SK-N-SH (cell line): ENCODE data around the gene ADAP1. TPM values are rescaled to one million over a fixed set of nuclear protein-coding genes. Genes with fewer than 3 reads are reported as not detected.

Experiments
- CTCF ChIA-PET: fragments of 300-600, 350-600 bp; formaldehyde crosslinking; extraction: SDS; loops from one replicate; lab custom pipeline; 2021; lab: Yijun Ruan, JAX
- POLR2A ChIA-PET: fragments of 350-600 bp; sonication (Branson Sonifier 250); formaldehyde crosslinking; extraction: SDS; loops from one replicate; lab custom pipeline; 2020; ENCODE audit warnings: antibody characterized with exemption, inconsistent platforms; lab: Yijun Ruan, JAX
- DNase-seq: peaks from one replicate; pipeline ENCODE4 v3.0.0; 2012
- H2AFZ ChIP-seq: fragments of 200-600 bp; sonication (generic); 2 replicates; pipeline ENCODE4 v1.8.1; 2016; ENCODE audit warnings: antibody characterized with exemption, mild to moderate bottlenecking, low read depth
- H3F3A ChIP-seq: fragments of 200-600 bp; sonication (generic); replicated peaks from 2 replicates; pipeline ENCODE3; 2016; ENCODE audit warnings: antibody characterized with exemption, mild to moderate bottlenecking; ENCODE audit not compliant: insufficient read depth
- H3K27ac ChIP-seq, 2 experiments: fragments of 200-500 bp in 1 of 2; fragments of 200-600 bp in 1 of 2; sonication (Bioruptor generic) in 1 of 2; sonication (generic), shearing (Covaris generic) in 1 of 2; 2 replicates each; pipeline versions ENCODE4 v1.5.1 to v1.6.1; 2014 to 2016; ENCODE audit warnings: low read depth in 2 of 2, inconsistent platforms in 1 of 2, low read length in 1 of 2, mild to moderate bottlenecking in 1 of 2, mixed read lengths in 1 of 2
- H3K27me3 ChIP-seq: fragments of 200-600 bp; sonication (generic), shearing (Covaris generic); 2 replicates; pipeline ENCODE4 v1.6.1; 2016; ENCODE audit warnings: mixed run types; ENCODE audit not compliant: insufficient read depth
- H3K36me3 ChIP-seq, 2 experiments: fragments of 200-500 bp in 1 of 2; fragments of 200-600 bp in 1 of 2; sonication (Bioruptor generic) in 1 of 2; sonication (generic) in 1 of 2; replicated peaks in 1 of 2; 2 replicates each; pipeline versions ENCODE3 to v1.5.1; 2014 to 2016; ENCODE audit warnings: low read length in 1 of 2, mild to moderate bottlenecking in 1 of 2; ENCODE audit not compliant: insufficient read depth in 2 of 2, control insufficient read depth in 1 of 2
- H3K4me1 ChIP-seq, 2 experiments: fragments of 200-500 bp in 1 of 2; fragments of 200-600 bp in 1 of 2; sonication (Bioruptor generic) in 1 of 2; sonication (generic), shearing (Covaris generic) in 1 of 2; 2 replicates each; pipeline versions ENCODE4 v1.5.1 to v1.6.1; 2014 to 2016; ENCODE audit warnings: low read depth in 1 of 2, low read length in 1 of 2, mixed run types in 1 of 2; ENCODE audit not compliant: insufficient read depth in 2 of 2, control insufficient read depth in 1 of 2
- H3K4me2 ChIP-seq: fragments of 200-600 bp; sonication (generic), shearing (Covaris generic); 2 replicates; pipeline ENCODE4 v1.6.1; 2017; ENCODE audit warnings: mixed run types
- H3K4me3 ChIP-seq, 2 experiments: fragments of 200-500 bp in 1 of 2; fragments of 200-600 bp in 1 of 2; sonication (Bioruptor generic) in 1 of 2; sonication (generic), shearing (Covaris generic) in 1 of 2; 2 replicates each; pipeline versions ENCODE4 v1.5.1 to v1.8.1; 2014 to 2016; ENCODE audit warnings: low read depth in 2 of 2, inconsistent platforms in 1 of 2, low read length in 1 of 2, mild to moderate bottlenecking in 1 of 2, mixed read lengths in 1 of 2, moderate library complexity in 1 of 2
- H3K79me2 ChIP-seq: fragments of 200-600 bp; sonication (generic); 2 replicates; pipeline ENCODE4 v1.8.1; 2017; ENCODE audit warnings: mild to moderate bottlenecking; ENCODE audit not compliant: insufficient read depth
- H3K9ac ChIP-seq: fragments of 200-600 bp; sonication (generic); 2 replicates; pipeline ENCODE4 v1.6.1; 2017; ENCODE audit warnings: mixed run types
- H3K9me2 ChIP-seq: fragments of 200-600 bp; sonication (generic); 2 replicates; pipeline ENCODE4 v1.6.1; 2017; ENCODE audit warnings: mixed run types
- H3K9me3 ChIP-seq: fragments of 200-600 bp; sonication (generic); 2 replicates; pipeline ENCODE4 v1.6.1; 2017; ENCODE audit warnings: mixed run types, mild to moderate bottlenecking, moderate library complexity
- H4K20me1 ChIP-seq: fragments of 200-600 bp; sonication (generic); 2 replicates; pipeline ENCODE4 v1.6.1; 2017; ENCODE audit warnings: mild to moderate bottlenecking, mixed run types; ENCODE audit not compliant: insufficient read depth
- ELF1 ChIP-seq: IDR thresholded peaks from 2 replicates; pipeline ENCODE4 v1.4.0; 2012
- EP300 ChIP-seq, 2 experiments: IDR thresholded peaks; 2 replicates each; pipeline versions ENCODE4 v1.4.0 to v1.6.1; 2012; ENCODE audit warnings: borderline replicate concordance in 1 of 2, low read depth in 1 of 2, low read length in 1 of 2
- EZH2phosphoT487 ChIP-seq: fragments of 200-600 bp; sonication (generic); IDR thresholded peaks from 2 replicates; pipeline ENCODE4 v1.6.1; 2017; ENCODE audit warnings: low read depth, mixed run types, mild to moderate bottlenecking, antibody characterized with exemption, moderate library complexity, borderline replicate concordance
- FOSL2 ChIP-seq: IDR thresholded peaks from 2 replicates; pipeline ENCODE4 v1.4.0; 2012; ENCODE audit warnings: low read depth, mild to moderate bottlenecking, moderate library complexity, borderline replicate concordance
- FOXM1 ChIP-seq: IDR thresholded peaks from 2 replicates; pipeline ENCODE4 v1.4.0; 2012; ENCODE audit warnings: low read depth, mild to moderate bottlenecking
- GATA2 ChIP-seq: sonication (generic); formaldehyde crosslinking; IDR thresholded peaks from 2 replicates; pipeline ENCODE4 v1.5.0; 2020; ENCODE audit warnings: mild to moderate bottlenecking, missing genetic modification reagents
- MEF2A ChIP-seq: IDR thresholded peaks from 2 replicates; pipeline ENCODE4 v1.4.0; 2012; ENCODE audit warnings: low read depth, borderline replicate concordance
- MXI1 ChIP-seq: IDR thresholded peaks from 2 replicates; pipeline ENCODE4 v1.6.1; 2012; ENCODE audit warnings: mild to moderate bottlenecking, low read depth, low read length, improper control_type of control experiment
- NRF1 ChIP-seq: IDR thresholded peaks from 2 replicates; pipeline ENCODE4 v1.6.1; 2012; ENCODE audit warnings: low read depth, mild to moderate bottlenecking, low read length
- POLR2AphosphoS5 ChIP-seq: IDR thresholded peaks from 2 replicates; pipeline ENCODE4 v1.6.1; 2012; ENCODE audit warnings: low read depth, low read length
- RAD21 ChIP-seq: IDR thresholded peaks from 2 replicates; pipeline ENCODE4 v1.6.1; 2012; ENCODE audit warnings: mild to moderate bottlenecking, low read length
- RXRA ChIP-seq: IDR thresholded peaks from 2 replicates; pipeline ENCODE4 v1.4.0; 2012; ENCODE audit warnings: low read depth, mild to moderate bottlenecking, borderline replicate concordance
- TAF1 ChIP-seq: IDR thresholded peaks from 2 replicates; pipeline ENCODE4 v1.6.1; 2012; ENCODE audit warnings: low read depth, mild to moderate bottlenecking, low read length, moderate library complexity, borderline replicate concordance
- TEAD4 ChIP-seq: IDR thresholded peaks from 2 replicates; pipeline ENCODE4 v1.4.0; 2012; ENCODE audit warnings: mild to moderate bottlenecking, borderline replicate concordance; ENCODE audit not compliant: insufficient read depth
- WGBS: methylation state at CpG from one replicate; pipeline ENCODE4 v1.1.6; 2017; ENCODE audit warnings: low lambda C conversion rate; 5-methylcytosine and 5-hydroxymethylcytosine counted together
- polyA plus RNA-seq, 3 experiments: library from polyadenylated mRNA; depleted of rRNA; stranded (reverse); fragments of >200 nt; gene quantifications; 2 replicates each; pipeline ENCODE4 v1.2.3, GENCODE V29; 2012
- TF ChIP-seq, protein P1 (sequence below): IDR thresholded peaks from 2 replicates; pipeline ENCODE4 v1.4.0; 2012; ENCODE audit warnings: low read depth
- TF ChIP-seq, protein P2 (sequence below): IDR thresholded peaks from 2 replicates; pipeline ENCODE4 v1.6.1; 2012; ENCODE audit warnings: mild to moderate bottlenecking, low read depth, low read length, moderate library complexity
- TF ChIP-seq, protein P3 (sequence below): fragments of 150-350 bp; IDR thresholded peaks from 2 replicates; pipeline ENCODE4 v1.6.1; 2016; ENCODE audit warnings: mild to moderate bottlenecking, low read depth, low read length

ADAP1 gene
- polyA plus RNA-seq, 1 of the 3 experiments (the other 2 are of a cell fraction), result 3.2 TPM

- no peak overlapping the region for H2AFZ ChIP-seq
- H3K4me2 ChIP-seq, result no peak overlapping the region
- ChIA-PET CTCF (interaction anchor here (0.8 to 3.9 kb wide), 8 partner anchors 11 to 194 kb away, joined by 3 to 66 read pairs (median 4); partner anchors contain the start of gene GPR146), POLR2A (no interaction called here)
- DNase-seq, result no peak
- H3K9ac ChIP-seq, result no peak overlapping the region
- H3K4me3 ChIP-seq, result no peak overlapping the region
- WGBS, result 87% methylated on average over 13 of the region's 19 CpGs
- no peak for TF ChIP-seq TEAD4
- TF ChIP-seq, protein P1, sequence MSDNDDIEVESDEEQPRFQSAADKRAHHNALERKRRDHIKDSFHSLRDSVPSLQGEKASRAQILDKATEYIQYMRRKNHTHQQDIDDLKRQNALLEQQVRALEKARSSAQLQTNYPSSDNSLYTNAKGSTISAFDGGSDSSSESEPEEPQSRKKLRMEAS, result no peak
- no peak for TF ChIP-seq FOSL2
- no peak for TF ChIP-seq EZH2phosphoT487
- TF ChIP-seq EP300 (IDR thresholded peaks at IDR 0.05; ENCODE audit: borderline replicate concordance in 1 of 2, low read depth in 1 of 2, low read length in 1 of 2), result no peak
- TF ChIP-seq MEF2A, result no peak
- no peak for TF ChIP-seq MXI1
- TF ChIP-seq RAD21, result no peak
- TF ChIP-seq GATA2 (CRISPR knock-in tag), result no peak
- no peak for TF ChIP-seq NRF1
- TF ChIP-seq, protein P2, sequence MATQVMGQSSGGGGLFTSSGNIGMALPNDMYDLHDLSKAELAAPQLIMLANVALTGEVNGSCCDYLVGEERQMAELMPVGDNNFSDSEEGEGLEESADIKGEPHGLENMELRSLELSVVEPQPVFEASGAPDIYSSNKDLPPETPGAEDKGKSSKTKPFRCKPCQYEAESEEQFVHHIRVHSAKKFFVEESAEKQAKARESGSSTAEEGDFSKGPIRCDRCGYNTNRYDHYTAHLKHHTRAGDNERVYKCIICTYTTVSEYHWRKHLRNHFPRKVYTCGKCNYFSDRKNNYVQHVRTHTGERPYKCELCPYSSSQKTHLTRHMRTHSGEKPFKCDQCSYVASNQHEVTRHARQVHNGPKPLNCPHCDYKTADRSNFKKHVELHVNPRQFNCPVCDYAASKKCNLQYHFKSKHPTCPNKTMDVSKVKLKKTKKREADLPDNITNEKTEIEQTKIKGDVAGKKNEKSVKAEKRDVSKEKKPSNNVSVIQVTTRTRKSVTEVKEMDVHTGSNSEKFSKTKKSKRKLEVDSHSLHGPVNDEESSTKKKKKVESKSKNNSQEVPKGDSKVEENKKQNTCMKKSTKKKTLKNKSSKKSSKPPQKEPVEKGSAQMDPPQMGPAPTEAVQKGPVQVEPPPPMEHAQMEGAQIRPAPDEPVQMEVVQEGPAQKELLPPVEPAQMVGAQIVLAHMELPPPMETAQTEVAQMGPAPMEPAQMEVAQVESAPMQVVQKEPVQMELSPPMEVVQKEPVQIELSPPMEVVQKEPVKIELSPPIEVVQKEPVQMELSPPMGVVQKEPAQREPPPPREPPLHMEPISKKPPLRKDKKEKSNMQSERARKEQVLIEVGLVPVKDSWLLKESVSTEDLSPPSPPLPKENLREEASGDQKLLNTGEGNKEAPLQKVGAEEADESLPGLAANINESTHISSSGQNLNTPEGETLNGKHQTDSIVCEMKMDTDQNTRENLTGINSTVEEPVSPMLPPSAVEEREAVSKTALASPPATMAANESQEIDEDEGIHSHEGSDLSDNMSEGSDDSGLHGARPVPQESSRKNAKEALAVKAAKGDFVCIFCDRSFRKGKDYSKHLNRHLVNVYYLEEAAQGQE, result no peak
- no peak for TF ChIP-seq FOXM1
- TF ChIP-seq TAF1, result no peak
- TF ChIP-seq RXRA, result no peak
- TF ChIP-seq, protein P3, sequence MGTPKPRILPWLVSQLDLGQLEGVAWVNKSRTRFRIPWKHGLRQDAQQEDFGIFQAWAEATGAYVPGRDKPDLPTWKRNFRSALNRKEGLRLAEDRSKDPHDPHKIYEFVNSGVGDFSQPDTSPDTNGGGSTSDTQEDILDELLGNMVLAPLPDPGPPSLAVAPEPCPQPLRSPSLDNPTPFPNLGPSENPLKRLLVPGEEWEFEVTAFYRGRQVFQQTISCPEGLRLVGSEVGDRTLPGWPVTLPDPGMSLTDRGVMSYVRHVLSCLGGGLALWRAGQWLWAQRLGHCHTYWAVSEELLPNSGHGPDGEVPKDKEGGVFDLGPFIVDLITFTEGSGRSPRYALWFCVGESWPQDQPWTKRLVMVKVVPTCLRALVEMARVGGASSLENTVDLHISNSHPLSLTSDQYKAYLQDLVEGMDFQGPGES, result no peak
- TF ChIP-seq ELF1, result no peak
- no peak for TF ChIP-seq POLR2AphosphoS5
- peaks cover 0 to 12% of the 10 kb centered on the region in 2 experiments; a peak in 1 of 4 replicates for H3K4me1 ChIP-seq
- no peaks in the 10 kb centered on the region for H3K27me3 ChIP-seq
- H3K27ac ChIP-seq, result no peak overlapping the region
- no peaks in the 10 kb centered on the region for H3K36me3 ChIP-seq
- H3F3A ChIP-seq, result no peaks in the 10 kb centered on the region
- no peaks in the 10 kb centered on the region for H3K9me2 ChIP-seq
- no peaks in the 10 kb centered on the region for H3K9me3 ChIP-seq
- H3K79me2 ChIP-seq, result no peaks in the 10 kb centered on the region
- H4K20me1 ChIP-seq, result no peaks in the 10 kb centered on the region
Observed at GRCh38 chr7:981793-982510, 27.5 kb upstream of the ADAP1 start.
